Measurements from ENCODE around the gene ANKRD28.

DNA sequence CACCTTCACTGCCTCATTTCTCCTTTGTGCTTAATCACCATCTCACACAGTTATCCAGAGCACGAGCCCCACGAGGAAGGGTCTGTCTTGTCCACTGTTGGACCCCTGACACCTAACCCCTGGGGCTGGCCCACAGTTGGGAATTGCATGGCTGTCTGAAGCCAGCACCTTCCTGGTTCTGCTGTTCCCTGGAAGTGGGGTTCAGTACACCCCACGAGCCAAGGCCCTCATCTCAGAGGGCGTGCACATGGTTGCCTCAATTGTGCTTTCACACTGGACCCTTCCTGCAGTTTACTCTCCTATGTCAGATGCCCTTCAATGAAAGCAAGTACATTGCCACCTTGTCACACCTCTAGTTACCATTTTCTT is 165.6 kb downstream of the ANKRD28 start:
- TF ChIP-seq, protein P1, sequence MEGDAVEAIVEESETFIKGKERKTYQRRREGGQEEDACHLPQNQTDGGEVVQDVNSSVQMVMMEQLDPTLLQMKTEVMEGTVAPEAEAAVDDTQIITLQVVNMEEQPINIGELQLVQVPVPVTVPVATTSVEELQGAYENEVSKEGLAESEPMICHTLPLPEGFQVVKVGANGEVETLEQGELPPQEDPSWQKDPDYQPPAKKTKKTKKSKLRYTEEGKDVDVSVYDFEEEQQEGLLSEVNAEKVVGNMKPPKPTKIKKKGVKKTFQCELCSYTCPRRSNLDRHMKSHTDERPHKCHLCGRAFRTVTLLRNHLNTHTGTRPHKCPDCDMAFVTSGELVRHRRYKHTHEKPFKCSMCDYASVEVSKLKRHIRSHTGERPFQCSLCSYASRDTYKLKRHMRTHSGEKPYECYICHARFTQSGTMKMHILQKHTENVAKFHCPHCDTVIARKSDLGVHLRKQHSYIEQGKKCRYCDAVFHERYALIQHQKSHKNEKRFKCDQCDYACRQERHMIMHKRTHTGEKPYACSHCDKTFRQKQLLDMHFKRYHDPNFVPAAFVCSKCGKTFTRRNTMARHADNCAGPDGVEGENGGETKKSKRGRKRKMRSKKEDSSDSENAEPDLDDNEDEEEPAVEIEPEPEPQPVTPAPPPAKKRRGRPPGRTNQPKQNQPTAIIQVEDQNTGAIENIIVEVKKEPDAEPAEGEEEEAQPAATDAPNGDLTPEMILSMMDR (conservative IDR thresholded peaks at IDR 0.05; ENCODE audit: low read length): no peak
- no peak for TF ChIP-seq EZH2phosphoT487 (IDR thresholded peaks at IDR 0.05; ENCODE audit: borderline replicate concordance)
